Measurements from ENCODE around the gene CACNA1S. TPM values are rescaled to one million over a fixed set of nuclear protein-coding genes. Genes with fewer than 3 reads are reported as not detected.

Gene CACNA1S
- polyA plus RNA-seq, 1 experiment, result not detected

DNA sequence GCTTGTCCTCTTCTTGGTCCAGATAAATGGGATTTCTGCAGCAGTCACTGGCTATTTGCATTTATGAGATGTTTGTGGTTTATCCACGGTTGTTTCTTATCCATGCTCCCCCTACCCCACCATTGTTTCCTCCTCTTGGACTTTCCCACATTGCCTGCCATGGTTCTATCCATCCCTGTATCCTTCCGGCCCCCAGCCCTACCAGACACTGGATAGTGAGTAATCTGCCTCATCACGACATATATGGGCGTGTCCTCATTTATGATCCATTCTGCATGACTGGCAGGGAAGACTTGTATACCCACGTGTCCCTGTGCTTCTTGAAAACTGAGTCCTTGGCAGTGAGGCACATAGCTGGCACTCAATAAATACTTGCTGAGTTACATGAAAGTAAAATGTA, 40.1 kb downstream of the CACNA1S start:
- TF ChIP-seq, protein P1, sequence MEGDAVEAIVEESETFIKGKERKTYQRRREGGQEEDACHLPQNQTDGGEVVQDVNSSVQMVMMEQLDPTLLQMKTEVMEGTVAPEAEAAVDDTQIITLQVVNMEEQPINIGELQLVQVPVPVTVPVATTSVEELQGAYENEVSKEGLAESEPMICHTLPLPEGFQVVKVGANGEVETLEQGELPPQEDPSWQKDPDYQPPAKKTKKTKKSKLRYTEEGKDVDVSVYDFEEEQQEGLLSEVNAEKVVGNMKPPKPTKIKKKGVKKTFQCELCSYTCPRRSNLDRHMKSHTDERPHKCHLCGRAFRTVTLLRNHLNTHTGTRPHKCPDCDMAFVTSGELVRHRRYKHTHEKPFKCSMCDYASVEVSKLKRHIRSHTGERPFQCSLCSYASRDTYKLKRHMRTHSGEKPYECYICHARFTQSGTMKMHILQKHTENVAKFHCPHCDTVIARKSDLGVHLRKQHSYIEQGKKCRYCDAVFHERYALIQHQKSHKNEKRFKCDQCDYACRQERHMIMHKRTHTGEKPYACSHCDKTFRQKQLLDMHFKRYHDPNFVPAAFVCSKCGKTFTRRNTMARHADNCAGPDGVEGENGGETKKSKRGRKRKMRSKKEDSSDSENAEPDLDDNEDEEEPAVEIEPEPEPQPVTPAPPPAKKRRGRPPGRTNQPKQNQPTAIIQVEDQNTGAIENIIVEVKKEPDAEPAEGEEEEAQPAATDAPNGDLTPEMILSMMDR (IDR thresholded peaks at IDR 0.05; ENCODE audit: low read depth, low read length), result no peak
- DNase-seq (ENCODE audit: low read depth, low spot score), result no peak
- ChIA-PET CTCF (interaction anchor here (2.4 kb wide), 1 partner anchor 100 kb away, joined by 7 read pairs; no protein-coding TSS in a partner anchor), POLR2A (no interaction called here)
- Histone ChIP-seq H3K9me3 (ENCODE audit: control insufficient read depth, insufficient read depth, low read length) (no peaks in the 10 kb centered on the region), H3K27me3 (ENCODE audit: control insufficient read depth, insufficient read depth, low read length) (peaks cover 49% of the 10 kb centered on the region), H3K4me3 (ENCODE audit: low read depth, low read length) (no peak overlapping the region), H3K27ac (ENCODE audit: low read depth, low read length) (no peak overlapping the region)

GRCh38 chr1:201069636-201070035, 42.6 kb downstream of the CACNA1S start:
- H3K27me3 ChIP-seq (ENCODE audit: control insufficient read depth, insufficient read depth, low read length), result peaks cover 55% of the 10 kb centered on the region
- TF ChIP-seq, protein P1 (IDR thresholded peaks at IDR 0.05; ENCODE audit: low read depth, low read length), result no peak
- no peak overlapping the region for H3K27ac ChIP-seq (ENCODE audit: low read depth, low read length)
- H3K4me3 ChIP-seq (ENCODE audit: low read depth, low read length), result no peak overlapping the region
- ChIA-PET POLR2A (no interaction called here), CTCF (interaction anchor here (0.9 kb wide), 1 partner anchor 98 kb away, joined by 3 read pairs; no protein-coding TSS in a partner anchor)
- no peaks in the 10 kb centered on the region for H3K9me3 ChIP-seq (ENCODE audit: control insufficient read depth, insufficient read depth, low read length)
- DNase-seq (ENCODE audit: low read depth, low spot score), result no peak

- ChIA-PET POLR2A (no interaction called here), CTCF (no interaction called here)
- no peaks in the 10 kb centered on the region for H3K9me3 ChIP-seq (ENCODE audit: control insufficient read depth, insufficient read depth, low read length)
- TF ChIP-seq, protein P1 (IDR thresholded peaks at IDR 0.05; ENCODE audit: low read depth, low read length), result no peak
- DNase-seq (ENCODE audit: low read depth, low spot score), result no peak
- H3K27ac ChIP-seq (ENCODE audit: low read depth, low read length), result no peak overlapping the region
- peaks cover 59% of the 10 kb centered on the region for H3K27me3 ChIP-seq (ENCODE audit: control insufficient read depth, insufficient read depth, low read length)
- H3K4me3 ChIP-seq (ENCODE audit: low read depth, low read length), result no peak overlapping the region
Measured at GRCh38 chr1:201068976-201069375, 43.2 kb downstream of the CACNA1S start.

DNA sequence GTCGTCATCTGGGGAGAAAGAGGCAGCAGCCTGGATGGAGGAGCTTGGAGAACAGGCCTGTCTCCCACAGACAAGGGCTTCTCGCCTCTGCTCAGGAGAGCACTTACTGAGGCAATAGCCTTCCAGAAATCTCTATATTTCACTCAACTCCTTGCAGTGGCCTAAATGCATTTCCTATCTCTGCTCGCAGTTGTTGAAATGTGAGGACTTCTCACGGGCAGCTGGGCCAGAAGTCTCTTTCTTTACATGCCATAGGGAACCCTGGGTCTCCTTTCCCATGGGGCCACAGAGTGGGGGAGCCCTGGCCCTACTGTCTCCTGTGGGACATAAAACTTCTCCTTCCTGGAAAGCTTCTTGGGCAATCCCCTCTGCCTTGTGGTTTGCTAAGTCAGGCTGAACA, 45.2 kb downstream of the CACNA1S start:
- Histone ChIP-seq H3K27me3 (ENCODE audit: control insufficient read depth, insufficient read depth, low read length) (peaks cover 64% of the 10 kb centered on the region), H3K4me3 (ENCODE audit: low read depth, low read length) (no peak overlapping the region), H3K27ac (ENCODE audit: low read depth, low read length) (no peak overlapping the region), H3K9me3 (ENCODE audit: control insufficient read depth, insufficient read depth, low read length) (no peaks in the 10 kb centered on the region)
- ChIA-PET CTCF (interaction anchor here (1.1 to 1.4 kb wide), 2 partner anchors 19 to 94 kb away, joined by 4 read pairs; no protein-coding TSS in a partner anchor), POLR2A (no interaction called here)
- no peak for DNase-seq (ENCODE audit: low read depth, low spot score)
- TF ChIP-seq, protein P1 (IDR thresholded peaks at IDR 0.05; ENCODE audit: low read depth, low read length), result no peak

DNA sequence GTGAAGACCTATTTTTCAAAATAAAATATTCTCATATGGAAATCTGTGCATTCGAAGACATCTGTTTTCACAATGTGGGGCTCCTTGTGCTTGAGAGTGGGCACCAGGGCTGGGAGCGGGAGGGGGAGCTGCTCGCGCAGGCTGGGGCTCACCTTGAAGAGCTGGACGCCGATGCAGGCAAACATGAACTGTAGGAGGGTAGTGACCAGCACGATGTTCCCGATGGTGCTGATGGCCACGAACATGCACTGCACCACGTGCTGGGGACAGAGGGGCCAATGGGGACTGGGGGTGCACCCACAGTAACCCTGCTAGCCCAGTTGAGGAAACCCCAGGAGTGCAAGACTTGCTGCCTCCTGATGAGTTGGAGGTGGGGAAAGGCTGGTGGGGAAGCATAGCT, 46.5 kb downstream of the CACNA1S start:
- DNase-seq (ENCODE audit: low read depth, low spot score), result no peak
- TF ChIP-seq, protein P1 (IDR thresholded peaks at IDR 0.05; ENCODE audit: low read depth, low read length), result no peak
- Histone ChIP-seq H3K27ac (ENCODE audit: low read depth, low read length) (no peak overlapping the region), H3K9me3 (ENCODE audit: control insufficient read depth, insufficient read depth, low read length) (no peaks in the 10 kb centered on the region), H3K27me3 (ENCODE audit: control insufficient read depth, insufficient read depth, low read length) (peaks cover 63% of the 10 kb centered on the region), H3K4me3 (ENCODE audit: low read depth, low read length) (no peak overlapping the region)
- POLR2A ChIA-PET, result no interaction called here
- CTCF ChIA-PET, result no interaction called here

Data from AG04450 (cell line).